Muscle layer of colon (tissue), 2 donors: ENCODE data around the gene ATG10.
"Not testable (repeated sequence)": the region's sequence is repeated elsewhere in the genome, so short reads cannot be mapped to it uniquely, and the experiment has no call there.

ENCODE experiments used
- H3K27ac ChIP-seq: one replicate; pipeline ENCODE4 v1.7.0; 2013; ENCODE audit warnings: low read depth, mild to moderate bottlenecking, low read length, moderate library complexity
- H3K27me3 ChIP-seq, 2 donors: one replicate each; pipeline ENCODE4 v1.7.0; 2013; ENCODE audit warnings: low read length in 2 of 2, mild to moderate bottlenecking in 2 of 2; ENCODE audit not compliant: insufficient read depth in 2 of 2, control insufficient read depth in 1 of 2
- H3K36me3 ChIP-seq: one replicate; pipeline ENCODE4 v1.7.0; 2013; ENCODE audit warnings: mild to moderate bottlenecking, low read length; ENCODE audit not compliant: insufficient read depth
- H3K4me1 ChIP-seq: one replicate; pipeline ENCODE4 v1.7.0; 2013; ENCODE audit warnings: mild to moderate bottlenecking, low read length; ENCODE audit not compliant: insufficient read depth
- H3K4me3 ChIP-seq, 2 donors: one replicate each; pipeline ENCODE4 v1.7.0; 2013; ENCODE audit warnings: low read length in 2 of 2, low read depth in 1 of 2, mild to moderate bottlenecking in 1 of 2, moderate library complexity in 1 of 2
- H3K9ac ChIP-seq: one replicate; pipeline ENCODE4 v1.7.0; 2013; ENCODE audit warnings: low read length
- H3K9me3 ChIP-seq: one replicate; pipeline ENCODE4 v1.7.0; 2013; ENCODE audit warnings: mild to moderate bottlenecking, low read length
- donor health status: abdominal sarcoma.
- donor health status: Adenocarcinoma of cecum.

Gene ATG10

DNA sequence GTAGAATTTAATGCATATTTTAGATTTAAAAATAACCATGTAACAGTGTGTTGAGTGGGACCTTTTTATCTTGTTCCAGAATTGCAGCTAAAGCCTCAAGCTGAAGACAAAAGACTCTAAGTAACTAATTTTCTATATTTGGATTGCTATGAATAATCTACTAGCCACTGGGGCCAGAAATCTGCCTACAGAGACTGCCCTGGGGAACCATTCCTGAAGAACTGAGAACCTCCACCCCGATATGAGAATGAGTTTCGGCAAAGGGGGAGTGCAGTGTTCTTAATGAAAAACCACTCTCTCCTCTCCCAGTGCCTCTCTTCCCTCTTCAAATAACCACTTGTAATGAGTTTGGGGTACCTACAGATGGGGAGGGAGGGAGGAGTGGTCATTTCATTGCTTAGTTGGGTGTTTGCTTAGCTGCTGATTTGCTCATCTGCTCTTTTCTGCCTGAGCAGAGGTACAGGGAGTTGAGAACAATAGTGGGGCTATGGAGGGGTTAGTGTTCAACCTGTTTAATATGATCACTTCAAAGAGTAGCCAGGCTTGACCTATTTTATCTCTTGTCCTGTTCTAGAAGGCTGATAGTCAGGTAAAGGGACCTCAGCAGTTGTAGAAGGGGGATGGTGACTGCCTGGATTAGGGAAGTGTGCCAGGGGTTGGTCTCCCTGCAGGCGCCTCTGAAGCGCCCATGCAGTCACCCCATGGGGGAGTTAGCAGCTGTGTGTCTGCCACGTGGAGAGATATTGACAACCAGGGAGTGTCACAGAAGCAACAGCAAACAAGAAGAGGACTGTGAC, 47.7 kb downstream of the ATG10 start:
- no peak overlapping the region for H3K9ac ChIP-seq
- no peaks in the 10 kb centered on the region for H3K27me3 ChIP-seq
- H3K36me3 ChIP-seq: no peaks in the 10 kb centered on the region
- peaks cover 4% of the 10 kb centered on the region for H3K4me1 ChIP-seq
- no peaks in the 10 kb centered on the region for H3K9me3 ChIP-seq
- H3K27ac ChIP-seq: no peak overlapping the region
- no peak overlapping the region for H3K4me3 ChIP-seq

DNA sequence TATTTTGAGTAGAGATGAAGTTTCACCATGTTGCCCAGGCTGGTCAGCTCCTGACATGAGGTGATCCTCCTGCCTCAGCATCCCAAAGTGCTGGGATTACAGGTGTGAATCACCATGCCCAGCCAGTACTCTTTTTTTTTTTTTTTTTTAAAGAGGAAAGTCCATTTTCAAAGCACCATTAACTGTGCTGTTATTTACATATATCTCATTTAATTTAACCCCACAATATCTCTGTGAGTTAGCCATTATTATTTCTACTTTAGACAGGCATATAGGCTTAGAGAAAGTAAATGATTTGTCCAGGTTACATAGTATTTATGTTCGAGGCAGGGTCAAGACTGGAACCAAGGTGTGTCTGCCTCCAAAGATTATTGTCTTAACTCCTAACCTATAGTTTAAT, 50.7 kb downstream of the ATG10 start:
- H3K4me3 ChIP-seq: no peak overlapping the region
- no peaks in the 10 kb centered on the region for H3K27me3 ChIP-seq
- H3K36me3 ChIP-seq: no peaks in the 10 kb centered on the region
- H3K4me1 ChIP-seq: peaks cover 4% of the 10 kb centered on the region
- H3K9me3 ChIP-seq: no peaks in the 10 kb centered on the region
- H3K27ac ChIP-seq: no peak overlapping the region
- H3K9ac ChIP-seq: no peak overlapping the region

- H3K9me3 ChIP-seq: no peaks in the 10 kb centered on the region
- H3K4me3 ChIP-seq: no peak overlapping the region
- no peaks in the 10 kb centered on the region for H3K4me1 ChIP-seq
- no peak overlapping the region for H3K9ac ChIP-seq
- H3K27me3 ChIP-seq: no peaks in the 10 kb centered on the region
- no peak overlapping the region for H3K27ac ChIP-seq
- no peaks in the 10 kb centered on the region for H3K36me3 ChIP-seq
Measured at GRCh38 chr5:82023644-82024043, 51.8 kb downstream of the ATG10 start.

DNA sequence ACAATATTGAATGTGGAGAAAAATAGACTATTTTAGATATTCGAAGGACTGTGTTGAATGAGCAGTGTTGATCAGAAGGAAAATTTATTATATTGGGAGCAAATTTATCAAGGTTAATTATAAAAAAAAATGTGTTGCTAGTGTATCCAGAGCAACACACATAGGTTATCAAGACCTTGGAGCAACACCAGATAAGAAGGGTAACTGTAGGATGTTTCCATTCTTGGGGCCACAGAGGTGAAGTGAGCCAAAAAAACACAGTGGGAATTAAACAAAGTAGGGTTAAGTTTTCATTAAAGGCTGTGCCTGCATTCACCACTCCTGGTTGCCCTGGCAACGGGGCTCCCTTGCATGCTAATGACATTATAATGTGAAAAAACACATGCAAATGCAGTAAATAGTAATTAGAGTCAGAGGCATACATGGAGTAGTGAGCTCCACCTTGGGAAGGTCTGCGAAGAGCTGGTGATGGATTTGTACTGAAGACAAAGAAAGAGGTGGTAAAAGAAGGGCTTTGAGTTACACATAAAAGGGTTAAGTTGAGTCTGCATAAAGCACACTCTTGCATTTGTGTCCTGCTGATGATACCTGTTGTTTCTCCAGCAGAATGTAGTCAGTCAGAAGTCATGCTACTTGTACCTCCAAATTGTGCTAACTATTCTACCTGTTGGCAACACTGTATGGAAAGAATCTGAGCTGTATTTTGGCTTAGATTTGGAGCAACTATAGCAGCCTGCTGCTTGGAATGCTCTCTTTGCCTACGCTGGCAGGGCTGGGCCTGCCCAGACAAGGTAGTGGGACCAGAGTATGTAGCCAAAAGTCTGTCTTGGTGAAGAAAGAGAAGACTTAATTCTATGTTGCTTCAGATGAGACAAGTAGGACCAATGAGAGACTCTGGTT, 59.6 kb downstream of the ATG10 start:
- Histone ChIP-seq H3K27me3 (no peaks in the 10 kb centered on the region), H3K36me3 (no peaks in the 10 kb centered on the region), H3K27ac (no peak overlapping the region), H3K9me3 (no peaks in the 10 kb centered on the region), H3K4me1 (no peaks in the 10 kb centered on the region), H3K9ac (no peak overlapping the region), H3K4me3 (no peak overlapping the region)

DNA sequence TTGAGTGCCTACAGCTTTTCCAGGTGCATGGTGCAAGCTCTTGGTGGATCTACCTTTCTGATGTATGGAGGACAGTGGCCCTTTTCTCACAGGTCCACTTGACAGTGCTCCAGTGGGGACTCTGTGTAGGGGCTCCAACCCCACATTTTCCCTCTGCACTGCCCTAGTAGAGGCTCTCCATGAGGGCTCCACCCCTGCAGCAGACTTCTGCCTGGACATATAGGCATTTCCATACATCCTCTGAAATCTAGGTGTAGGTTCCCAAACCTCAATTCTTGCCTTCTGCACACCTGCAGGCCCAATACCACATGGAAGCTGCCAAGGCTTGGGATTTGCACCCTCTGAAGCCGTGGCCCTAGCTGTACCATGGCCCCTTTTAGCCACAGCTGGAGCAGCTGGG, 71.1 kb downstream of the ATG10 start:
- peaks cover 12% of the 10 kb centered on the region for H3K4me1 ChIP-seq
- H3K27ac ChIP-seq, H3K27me3 ChIP-seq, H3K36me3 ChIP-seq, H3K4me3 ChIP-seq, H3K9ac ChIP-seq, H3K9me3 ChIP-seq: not testable (repeated sequence)

- Histone ChIP-seq H3K36me3 (no peaks in the 10 kb centered on the region), H3K27me3 (no peaks in the 10 kb centered on the region), H3K4me3 (no peak overlapping the region), H3K27ac (no peak overlapping the region), H3K9me3 (no peaks in the 10 kb centered on the region), H3K4me1 (peaks cover 12% of the 10 kb centered on the region), H3K9ac (no peak overlapping the region)
Measured at GRCh38 chr5:82044010-82044409, 72.2 kb downstream of the ATG10 start.

GRCh38 chr5:82045554-82046275, 73.9 kb downstream of the ATG10 start:
- Histone ChIP-seq H3K4me1 (peaks cover 12% of the 10 kb centered on the region), H3K27ac (no peak overlapping the region), H3K4me3 (no peak overlapping the region)

DNA sequence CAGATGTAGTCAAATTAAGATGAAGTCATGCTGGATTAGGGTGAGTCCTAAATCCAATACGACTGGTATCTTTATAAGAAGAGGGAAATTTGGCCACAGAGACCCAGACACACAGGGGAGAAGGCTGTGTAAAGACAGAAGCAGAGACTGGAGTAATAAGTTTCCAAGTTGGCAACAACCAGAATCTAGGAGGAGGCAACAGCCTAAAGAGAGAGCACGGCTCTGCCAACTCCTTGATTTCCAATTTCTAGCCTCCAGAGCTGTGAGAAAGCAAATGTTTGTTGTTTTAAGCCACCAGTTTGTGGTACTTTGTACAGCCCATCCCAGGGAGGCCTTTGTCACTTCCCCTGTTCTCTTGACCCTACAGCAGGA, 74.4 kb downstream of the ATG10 start:
- no peaks in the 10 kb centered on the region for H3K27me3 ChIP-seq
- no peak overlapping the region for H3K9ac ChIP-seq
- no peaks in the 10 kb centered on the region for H3K9me3 ChIP-seq
- no peak overlapping the region for H3K27ac ChIP-seq
- no peak overlapping the region for H3K4me3 ChIP-seq
- no peaks in the 10 kb centered on the region for H3K36me3 ChIP-seq
- peaks cover 12% of the 10 kb centered on the region for H3K4me1 ChIP-seq

More at GRCh38 chr5:82045554-82046275, 73.9 kb downstream of the ATG10 start:
- Histone ChIP-seq H3K9ac (no peak overlapping the region), H3K27me3 (no peaks in the 10 kb centered on the region), H3K9me3 (no peaks in the 10 kb centered on the region), H3K36me3 (no peaks in the 10 kb centered on the region)

- Histone ChIP-seq H3K27me3 (no peaks in the 10 kb centered on the region), H3K36me3 (no peaks in the 10 kb centered on the region), H3K4me3 (no peak overlapping the region), H3K9ac (no peak overlapping the region), H3K4me1 (peaks cover 5% of the 10 kb centered on the region), H3K9me3 (no peaks in the 10 kb centered on the region), H3K27ac (no peak overlapping the region)
Measured at GRCh38 chr5:82050955-82051354, 79.1 kb downstream of the ATG10 start.

GRCh38 chr5:82054004-82054710, 82.3 kb downstream of the ATG10 start:
- Histone ChIP-seq H3K9ac (no peak overlapping the region), H3K36me3 (no peaks in the 10 kb centered on the region), H3K4me3 (no peak overlapping the region), H3K27me3 (no peaks in the 10 kb centered on the region), H3K9me3 (no peaks in the 10 kb centered on the region), H3K4me1 (no peaks in the 10 kb centered on the region), H3K27ac (no peak overlapping the region)

DNA sequence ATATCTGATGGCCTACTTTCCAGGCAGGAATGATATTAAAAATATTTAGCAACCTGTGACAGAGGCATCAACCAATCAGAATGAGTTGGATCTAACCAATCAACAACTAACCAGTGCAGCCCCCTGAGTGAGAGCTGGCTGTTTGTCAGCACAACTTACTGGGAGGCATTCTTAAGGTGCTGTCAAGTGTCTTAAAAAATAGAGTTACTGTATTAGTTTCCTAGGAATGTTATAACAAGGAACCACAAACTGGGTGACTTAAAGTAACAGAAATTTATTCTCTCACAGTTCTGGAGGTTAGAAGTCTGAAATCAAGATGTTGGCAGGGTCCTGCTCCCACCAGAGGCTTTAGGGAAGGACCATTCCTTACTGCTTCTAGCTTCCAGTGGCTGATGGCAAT, 85.2 kb downstream of the ATG10 start:
- H3K4me1 ChIP-seq: no peaks in the 10 kb centered on the region
- H3K36me3 ChIP-seq: no peaks in the 10 kb centered on the region
- no peaks in the 10 kb centered on the region for H3K9me3 ChIP-seq
- no peak overlapping the region for H3K27ac ChIP-seq
- no peak overlapping the region for H3K9ac ChIP-seq
- H3K4me3 ChIP-seq: no peak overlapping the region
- H3K27me3 ChIP-seq: no peaks in the 10 kb centered on the region
